Measurements from ENCODE around the gene B3GNT5.

B3GNT5 gene

GRCh38 chr3:183252973-183253527 is at the start of gene B3GNT5:
TSS of gene B3GNT5 (plus strand) at chr3:183253253. CDS start at chr3:183269799, 16,546 bp downstream.
- peak; percentile 95 for DNase-seq (ENCODE audit: low read depth)
- no peak for TF ChIP-seq CTCF (IDR thresholded peaks at IDR 0.05; ENCODE audit: insufficient read depth, low read depth, low read length, missing control alignments)

GRCh38 chr3:183203670-183204069 is 49.4 kb upstream of the B3GNT5 start:
- H3K4me3 ChIP-seq (ENCODE audit: low read length) = no peak overlapping the region
- no peak for TF ChIP-seq CTCF (IDR thresholded peaks at IDR 0.05; ENCODE audit: insufficient read depth, low read depth, low read length, missing control alignments)
- no peak for DNase-seq (ENCODE audit: low read depth)

More at GRCh38 chr3:183252973-183253527, at the start of gene B3GNT5:
- peak within 1 kb of the TSS; percentile 100 for H3K4me3 ChIP-seq (ENCODE audit: low read length)

- TF ChIP-seq CTCF (IDR thresholded peaks at IDR 0.05; ENCODE audit: insufficient read depth, low read depth, low read length, missing control alignments) = no peak
- no peak for DNase-seq (ENCODE audit: low read depth)
- no peak overlapping the region for H3K4me3 ChIP-seq (ENCODE audit: low read length)
These were observed 44.8 kb upstream of the B3GNT5 start for GRCh38 chr3:183208260-183208659.

GRCh38 chr3:183208800-183209199 is 44.3 kb upstream of the B3GNT5 start:
- TF ChIP-seq CTCF (IDR thresholded peaks at IDR 0.05; ENCODE audit: insufficient read depth, low read depth, low read length, missing control alignments) = no peak

GRCh38 chr3:183210341-183210740 is 42.7 kb upstream of the B3GNT5 start:
- no peak for TF ChIP-seq CTCF (IDR thresholded peaks at IDR 0.05; ENCODE audit: insufficient read depth, low read depth, low read length, missing control alignments)
- peak; percentile 84 for DNase-seq (ENCODE audit: low read depth)
- H3K4me3 ChIP-seq (ENCODE audit: low read length) = no peak overlapping the region

More at GRCh38 chr3:183208800-183209199, 44.3 kb upstream of the B3GNT5 start:
- no peak overlapping the region for H3K4me3 ChIP-seq (ENCODE audit: low read length)
- no peak for DNase-seq (ENCODE audit: low read depth)

- TF ChIP-seq CTCF (IDR thresholded peaks at IDR 0.05; ENCODE audit: insufficient read depth, low read depth, low read length, missing control alignments) = no peak
- H3K4me3 ChIP-seq (ENCODE audit: low read length) = no peak overlapping the region
- DNase-seq (ENCODE audit: low read depth) = peak; percentile 13
These were observed 42.2 kb upstream of the B3GNT5 start for GRCh38 chr3:183210862-183211341.

- no peak for DNase-seq (ENCODE audit: low read depth)
- no peak overlapping the region for H3K4me3 ChIP-seq (ENCODE audit: low read length)
- no peak for TF ChIP-seq CTCF (IDR thresholded peaks at IDR 0.05; ENCODE audit: insufficient read depth, low read depth, low read length, missing control alignments)
These were observed 41.7 kb upstream of the B3GNT5 start for GRCh38 chr3:183211352-183211751.
